Ovary (tissue), 3 donors: ENCODE results near the gene KCNA5.

Source experiments
- CTCF ChIP-seq, 3 donors: fragments of 450-650 bp in 2 of 3; fragments of 200-600 bp in 1 of 3; IDR thresholded peaks; one replicate each; pipeline versions ENCODE4 v1.5.1 to v1.8.0; 2016 to 2022; ENCODE audit warnings: antibody characterized with exemption in 3 of 3, mild to moderate bottlenecking in 1 of 3
- EP300 ChIP-seq: sonication (generic); formaldehyde crosslinking; IDR thresholded peaks from one replicate; pipeline ENCODE4 v1.6.1; 2017; ENCODE audit warnings: antibody characterized with exemption
- POLR2A ChIP-seq: fragments of 450-650 bp; IDR thresholded peaks from one replicate; pipeline ENCODE4 v1.6.1; 2017; ENCODE audit warnings: antibody characterized with exemption, mild to moderate bottlenecking, moderate library complexity
- donor health status: DM: no; HTN: no; CAD: no.

DNA sequence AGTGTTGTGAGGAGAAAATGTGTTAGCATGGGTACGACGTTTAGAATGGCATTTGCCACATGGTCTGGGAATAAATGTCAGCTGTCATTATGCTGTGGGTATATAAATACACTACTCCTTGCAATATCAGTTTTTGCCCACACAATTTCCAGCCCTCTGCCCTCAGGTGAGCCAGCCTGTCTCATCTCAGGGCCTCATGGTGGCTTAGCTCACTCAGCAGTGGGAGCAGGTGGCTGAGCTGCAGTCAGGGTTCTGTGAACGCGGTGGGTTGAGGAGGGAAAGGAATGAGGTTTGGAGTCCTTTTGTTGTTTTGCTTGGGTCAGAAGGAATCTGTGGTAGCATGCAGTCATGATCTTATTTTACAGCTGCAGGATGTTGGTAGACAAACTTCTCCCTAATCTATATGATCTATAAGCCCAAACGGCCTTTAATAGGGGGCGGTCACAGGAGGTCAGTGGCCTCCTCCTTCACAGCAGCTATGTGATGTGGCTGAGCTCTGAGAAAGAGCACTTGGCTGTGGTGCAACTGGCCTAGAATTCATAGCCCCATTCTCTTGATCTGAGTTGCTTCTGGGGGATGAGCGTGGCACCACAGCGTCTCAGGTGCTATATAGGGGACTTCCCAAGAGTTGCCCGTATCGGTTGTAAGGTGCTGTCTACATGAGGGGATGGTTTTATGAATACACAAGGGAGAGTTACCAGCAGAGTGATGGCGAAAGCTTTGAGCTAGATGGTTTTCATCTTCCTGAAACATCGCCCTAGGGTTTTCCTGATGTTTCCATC lies 27.8 kb upstream of the KCNA5 start:
- no peak for TF ChIP-seq CTCF (IDR thresholded peaks at IDR 0.05)
- TF ChIP-seq POLR2A = no peak
- no peak for TF ChIP-seq EP300
